Stomach (tissue), 9 donors: ENCODE data around the gene IFT27. TPM values are rescaled to one million over a fixed set of nuclear protein-coding genes. Genes with fewer than 3 reads are reported as not detected.

Experiments
- DNase-seq, 2 donors: peaks; one replicate each; pipeline versions ENCODE4 v3.0.0 to v3.0.0-alpha.2; 2013 to 2019
- H3K27ac ChIP-seq, 5 donors: fragments of 200-600 bp in 4 of 5; sonication (generic) in 4 of 5; one replicate each; pipeline ENCODE4 v1.5.1; 2013 to 2019; ENCODE audit warnings: mild to moderate bottlenecking in 1 of 5, moderate library complexity in 1 of 5
- H3K27me3 ChIP-seq, 3 donors: fragments of 200-600 bp; sonication (generic); one replicate each; pipeline ENCODE4 v1.5.1; 2017 to 2019; ENCODE audit warnings: mixed run types in 1 of 3
- H3K36me3 ChIP-seq, 4 donors: fragments of 200-600 bp; sonication (generic); 1 replicate in 3 of 4; 2 replicates in 1 of 4; pipeline ENCODE4 v1.5.1; 2016 to 2019
- H3K4me1 ChIP-seq, 4 donors: fragments of 200-600 bp; sonication (generic); one replicate each; pipeline ENCODE4 v1.5.1; 2016 to 2019
- H3K4me3 ChIP-seq, 4 donors: fragments of 200-600 bp; sonication (generic) in 3 of 4; one replicate each; pipeline ENCODE4 v1.5.1; 2016 to 2019; ENCODE audit warnings: mild to moderate bottlenecking in 1 of 4
- H3K9me3 ChIP-seq, 4 donors: fragments of 200-600 bp; sonication (generic); one replicate each; pipeline ENCODE4 v1.5.1; 2016 to 2019
- EP300 ChIP-seq: sonication (generic); formaldehyde crosslinking; IDR thresholded peaks from one replicate; pipeline ENCODE4 v1.6.1; 2017; ENCODE audit warnings: antibody characterized with exemption
- POLR2A ChIP-seq, 4 donors: fragments of 450-650 bp; IDR thresholded peaks; one replicate each; pipeline ENCODE4 v1.6.1; 2016; ENCODE audit warnings: antibody characterized with exemption in 4 of 4, control low read depth in 2 of 4, mild to moderate bottlenecking in 1 of 4, moderate library complexity in 1 of 4
- POLR2AphosphoS5 ChIP-seq, 3 donors: sonication (generic); formaldehyde crosslinking; IDR thresholded peaks; one replicate each; pipeline ENCODE4 v1.6.1; 2016; ENCODE audit warnings: antibody characterized with exemption in 3 of 3
- WGBS, 5 donors: extraction: QIAGEN DNeasy Blood & Tissue Kit in 3 of 5; methylation state at CpG; one replicate each; pipeline versions ENCODE4 v1.1.5 to v1.1.7; 2013 to 2018; 5-methylcytosine and 5-hydroxymethylcytosine counted together
- intact Hi-C: fragments of 100-400 bp; cut with DNase I; formaldehyde crosslinking; loops from one replicate; pipeline ENCODE4 v1.15.1; 2023; ENCODE audit warnings: low total_unique reads
- polyA plus RNA-seq, 3 donors: library from polyadenylated mRNA; stranded (reverse); fragments of 200-250 nt; gene quantifications; one replicate each; pipeline ENCODE4 v1.2.3, GENCODE V29; 2013
- total RNA-seq, 5 donors: library from RNA; depleted of rRNA; stranded (reverse); fragments of >200 nt; gene quantifications; one replicate each; pipeline versions ENCODE4 v1.1.0 to v1.2.3, GENCODE V29; 2014 to 2016
- TF ChIP-seq, protein P1 (sequence below), 7 experiments: fragments of 450-650 bp in 4 of 7; fragments of 200-600 bp in 3 of 7; sonication (generic) in 3 of 7; IDR thresholded peaks; one replicate each; pipeline ENCODE4 v1.5.1; 2016 to 2019; ENCODE audit warnings: antibody characterized with exemption in 7 of 7, control low read depth in 2 of 7, mild to moderate bottlenecking in 1 of 7
- donor health status: healthy with polysubstance abuse.
- donor health status: Bipolar disorder and iron deficiency.
- donor health status: healthy.

The IFT27 gene
- total and polyA plus RNA-seq, 8 donors = 8.2 to 36.1 (median 18.4) TPM

DNA sequence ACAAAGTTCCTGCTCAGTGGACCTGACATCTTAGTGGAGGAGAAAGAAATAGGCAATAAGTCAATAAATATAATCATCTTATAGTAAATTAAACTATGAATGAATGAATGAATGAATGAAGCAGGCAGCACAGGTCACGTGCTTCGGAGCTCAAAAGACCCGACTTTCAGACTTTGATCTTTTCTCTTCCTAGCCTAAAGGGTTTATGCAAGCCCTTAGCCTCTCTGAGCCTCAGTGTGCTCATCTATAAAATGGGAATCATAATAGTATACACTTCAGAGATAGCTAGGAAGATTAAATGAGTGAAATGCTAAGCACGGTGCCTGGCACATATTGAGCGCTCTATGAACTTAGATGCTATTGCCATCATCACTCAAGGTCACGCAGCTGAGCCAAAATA lies 33.4 kb upstream of the IFT27 start:
- H3K27me3 ChIP-seq = peaks cover 0 to 48% (median 19%) of the 10 kb centered on the region in 3 donors
- H3K4me3 ChIP-seq = no peak overlapping the region
- H3K4me1 ChIP-seq = no peaks in the 10 kb centered on the region
- WGBS, 5 donors = 87 to 92% (median 88%) methylated on average over 6 of the region's 6 CpGs
- no peaks in the 10 kb centered on the region for H3K9me3 ChIP-seq
- intact Hi-C loops = no loop called here
- no peak overlapping the region for H3K27ac ChIP-seq
- no peaks in the 10 kb centered on the region for H3K36me3 ChIP-seq
- TF ChIP-seq, protein P1, sequence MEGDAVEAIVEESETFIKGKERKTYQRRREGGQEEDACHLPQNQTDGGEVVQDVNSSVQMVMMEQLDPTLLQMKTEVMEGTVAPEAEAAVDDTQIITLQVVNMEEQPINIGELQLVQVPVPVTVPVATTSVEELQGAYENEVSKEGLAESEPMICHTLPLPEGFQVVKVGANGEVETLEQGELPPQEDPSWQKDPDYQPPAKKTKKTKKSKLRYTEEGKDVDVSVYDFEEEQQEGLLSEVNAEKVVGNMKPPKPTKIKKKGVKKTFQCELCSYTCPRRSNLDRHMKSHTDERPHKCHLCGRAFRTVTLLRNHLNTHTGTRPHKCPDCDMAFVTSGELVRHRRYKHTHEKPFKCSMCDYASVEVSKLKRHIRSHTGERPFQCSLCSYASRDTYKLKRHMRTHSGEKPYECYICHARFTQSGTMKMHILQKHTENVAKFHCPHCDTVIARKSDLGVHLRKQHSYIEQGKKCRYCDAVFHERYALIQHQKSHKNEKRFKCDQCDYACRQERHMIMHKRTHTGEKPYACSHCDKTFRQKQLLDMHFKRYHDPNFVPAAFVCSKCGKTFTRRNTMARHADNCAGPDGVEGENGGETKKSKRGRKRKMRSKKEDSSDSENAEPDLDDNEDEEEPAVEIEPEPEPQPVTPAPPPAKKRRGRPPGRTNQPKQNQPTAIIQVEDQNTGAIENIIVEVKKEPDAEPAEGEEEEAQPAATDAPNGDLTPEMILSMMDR (IDR thresholded peaks at IDR 0.05) = no peak
- no peak for TF ChIP-seq POLR2AphosphoS5 (IDR thresholded peaks at IDR 0.05)
- no peak for TF ChIP-seq EP300
- TF ChIP-seq POLR2A (IDR thresholded peaks at IDR 0.05) = no peak
- DNase-seq = no peak

DNA sequence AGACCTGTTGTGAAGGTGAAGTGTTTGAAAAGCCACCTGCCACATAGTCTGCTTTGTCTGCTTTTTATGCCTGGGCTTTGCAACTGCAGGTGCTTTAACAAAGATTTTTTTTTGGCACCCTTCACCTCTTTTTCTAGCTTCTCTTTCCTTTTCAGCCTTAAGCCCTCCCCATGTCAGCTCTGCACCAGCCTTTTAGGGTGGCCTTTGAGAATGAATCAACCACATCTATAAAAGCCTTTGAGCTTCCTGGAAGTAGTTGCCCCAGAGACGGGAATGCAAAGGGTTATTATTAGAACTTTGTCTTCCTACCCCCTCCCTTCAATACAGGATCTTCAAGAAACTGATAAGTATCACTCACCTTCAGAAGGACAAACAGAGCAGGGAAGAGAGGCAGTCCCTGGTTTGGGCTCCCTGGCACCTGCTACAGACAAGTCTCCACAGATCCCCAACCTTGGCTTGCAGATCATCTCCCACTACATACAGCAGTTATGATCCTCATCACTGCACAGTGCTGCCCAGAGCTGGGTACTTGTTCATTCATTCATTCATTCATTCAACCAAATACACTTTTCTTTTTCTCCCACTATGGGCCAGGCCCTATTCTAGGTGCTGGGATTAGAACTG lies 32.9 kb upstream of the IFT27 start:
- Histone ChIP-seq H3K9me3 (no peaks in the 10 kb centered on the region), H3K4me3 (no peak overlapping the region), H3K36me3 (no peaks in the 10 kb centered on the region), H3K4me1 (no peaks in the 10 kb centered on the region), H3K27ac (no peak overlapping the region), H3K27me3 (peaks cover 0 to 48% (median 19%) of the 10 kb centered on the region in 3 donors)
- 20 to 48% (median 30%) methylated on average over 1 of the region's 1 CpG for WGBS, 5 donors
- TF ChIP-seq POLR2A (IDR thresholded peaks at IDR 0.05) (no peak), POLR2AphosphoS5 (IDR thresholded peaks at IDR 0.05) (no peak), EP300 (no peak)
- TF ChIP-seq, protein P1 (IDR thresholded peaks at IDR 0.05) = no peak
- intact Hi-C loops = no loop called here
- DNase-seq = no peak

DNA sequence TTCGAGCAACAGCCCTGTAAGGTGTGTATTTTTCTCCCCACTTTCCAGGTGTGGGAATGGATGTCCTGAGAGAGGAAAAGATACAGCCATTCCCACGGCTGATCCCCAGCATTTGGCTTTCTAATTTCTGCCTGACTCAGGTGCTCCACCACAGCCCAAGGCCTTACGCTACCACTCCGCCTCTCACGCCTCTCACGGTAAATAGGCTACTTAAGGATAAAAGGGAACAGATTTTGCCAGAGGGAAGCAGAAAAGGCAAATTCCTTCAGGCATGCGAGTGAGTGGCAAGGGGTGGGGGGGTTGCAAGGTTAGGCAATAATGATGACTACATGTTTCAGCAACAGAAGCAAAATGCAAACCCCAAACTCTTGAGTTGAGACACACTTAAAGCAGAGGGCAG lies 31.7 kb upstream of the IFT27 start:
- intact Hi-C loops = no loop called here

DNA sequence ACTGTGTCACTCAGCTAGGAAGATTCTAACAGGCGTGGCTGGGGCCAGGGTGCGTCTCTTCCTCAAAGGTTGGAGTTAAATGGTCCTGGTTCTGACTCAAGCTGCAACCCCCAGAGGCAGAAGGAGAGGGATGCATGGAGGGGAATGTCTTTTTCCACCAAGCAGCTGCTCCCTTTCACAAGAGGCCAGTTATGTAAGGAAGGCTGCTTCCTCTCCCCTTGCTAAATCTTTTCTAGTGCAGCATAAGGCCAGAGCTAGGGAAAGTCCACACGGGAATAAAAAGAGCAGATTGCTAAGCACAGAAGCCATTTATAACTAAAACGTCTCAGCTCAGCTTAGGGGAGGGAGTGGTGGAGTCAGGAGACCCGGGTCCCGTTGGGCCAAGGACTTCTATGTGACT lies 30.9 kb upstream of the IFT27 start:
- H3K27me3 ChIP-seq = peaks cover 0 to 50% (median 14%) of the 10 kb centered on the region in 3 donors
- no peak overlapping the region for H3K27ac ChIP-seq
- H3K36me3 ChIP-seq = no peaks in the 10 kb centered on the region
- intact Hi-C loops = no loop called here
- WGBS, 5 donors = 34 to 53% (median 45%) methylated on average over 6 of the region's 6 CpGs
- H3K9me3 ChIP-seq = no peaks in the 10 kb centered on the region
- no peak overlapping the region for H3K4me3 ChIP-seq
- H3K4me1 ChIP-seq = no peaks in the 10 kb centered on the region
- TF ChIP-seq POLR2AphosphoS5 (IDR thresholded peaks at IDR 0.05) = no peak
- TF ChIP-seq, protein P1 (IDR thresholded peaks at IDR 0.05) = no peak
- no peak for TF ChIP-seq EP300
- TF ChIP-seq POLR2A (IDR thresholded peaks at IDR 0.05) = no peak
- peak in 1 of 2 donors; percentile 37 for DNase-seq

More for the DNA sequence above, 31.7 kb upstream of the IFT27 start:
- H3K4me1 ChIP-seq = no peaks in the 10 kb centered on the region
- peaks cover 0 to 50% (median 18%) of the 10 kb centered on the region in 3 donors for H3K27me3 ChIP-seq
- no peak overlapping the region for H3K27ac ChIP-seq
- 70 to 83% (median 78%) methylated on average over 7 of the region's 7 CpGs for WGBS, 5 donors
- TF ChIP-seq, protein P1 (IDR thresholded peaks at IDR 0.05) = no peak
- TF ChIP-seq POLR2AphosphoS5 (IDR thresholded peaks at IDR 0.05) (no peak), POLR2A (IDR thresholded peaks at IDR 0.05) (no peak), EP300 (no peak)
- no peak for DNase-seq
- no peaks in the 10 kb centered on the region for H3K9me3 ChIP-seq
- no peak overlapping the region for H3K4me3 ChIP-seq
- no peaks in the 10 kb centered on the region for H3K36me3 ChIP-seq
